ENCODE results near the gene THEM4. TPM values are rescaled to one million over a fixed set of nuclear protein-coding genes. Genes with fewer than 3 reads are reported as not detected.

THEM4 gene
- total RNA-seq, 1 donor from 2014 or later: 21.7 TPM

- TF ChIP-seq CTCF (IDR thresholded peaks at IDR 0.05; ENCODE audit: insufficient read depth, low read length, poor library complexity, severe bottlenecking): no peak
- no peaks in the 10 kb centered on the region for H3K36me3 ChIP-seq (ENCODE audit: control insufficient read depth, insufficient read depth, low read length)
- H3K4me3 ChIP-seq (ENCODE audit: low read depth, low read length): no peak overlapping the region
- peaks cover 17% of the 10 kb centered on the region for H3K27me3 ChIP-seq (ENCODE audit: control insufficient read depth, insufficient read depth, low read length)
- DNase-seq (ENCODE audit: low read depth): no peak
Measured at GRCh38 chr1:151840421-151840820, 68.9 kb downstream of the THEM4 start.

- no peaks in the 10 kb centered on the region for H3K36me3 ChIP-seq (ENCODE audit: control insufficient read depth, insufficient read depth, low read length)
- peaks cover 17% of the 10 kb centered on the region for H3K27me3 ChIP-seq (ENCODE audit: control insufficient read depth, insufficient read depth, low read length)
- no peak for TF ChIP-seq CTCF (IDR thresholded peaks at IDR 0.05; ENCODE audit: insufficient read depth, low read length, poor library complexity, severe bottlenecking)
- peak within 1 kb of the TSS; percentile 21 for H3K4me3 ChIP-seq (ENCODE audit: low read depth, low read length)
- DNase-seq (ENCODE audit: low read depth): no peak
Measured at GRCh38 chr1:151839457-151840403, 69.6 kb downstream of the THEM4 start, which contains the start of gene C2CD4D. Gene C2CD4D, minus strand, starts transcription at chr1:151839820. Its CDS starts 831 bp downstream, at chr1:151838989.

GRCh38 chr1:151839082-151839412 lies 70.3 kb downstream of the THEM4 start:
- Histone ChIP-seq H3K4me3 (ENCODE audit: low read depth, low read length) (peak overlapping the region; percentile 21), H3K36me3 (ENCODE audit: control insufficient read depth, insufficient read depth, low read length) (no peaks in the 10 kb centered on the region), H3K27me3 (ENCODE audit: control insufficient read depth, insufficient read depth, low read length) (peaks cover 17% of the 10 kb centered on the region)

GRCh38 chr1:151838222-151839081 lies 70.9 kb downstream of the THEM4 start:
- TF ChIP-seq CTCF (IDR thresholded peaks at IDR 0.05; ENCODE audit: insufficient read depth, low read length, poor library complexity, severe bottlenecking): no peak
- peak overlapping the region; percentile 20 for H3K4me3 ChIP-seq (ENCODE audit: low read depth, low read length)

More at GRCh38 chr1:151839082-151839412, 70.3 kb downstream of the THEM4 start:
- TF ChIP-seq CTCF (IDR thresholded peaks at IDR 0.05; ENCODE audit: insufficient read depth, low read length, poor library complexity, severe bottlenecking): no peak
- DNase-seq (ENCODE audit: low read depth): no peak

GRCh38 chr1:151837884-151838221 lies 71.5 kb downstream of the THEM4 start:
- no peak for TF ChIP-seq CTCF (IDR thresholded peaks at IDR 0.05; ENCODE audit: insufficient read depth, low read length, poor library complexity, severe bottlenecking)
- Histone ChIP-seq H3K36me3 (ENCODE audit: control insufficient read depth, insufficient read depth, low read length) (no peaks in the 10 kb centered on the region), H3K27me3 (ENCODE audit: control insufficient read depth, insufficient read depth, low read length) (peaks cover 17% of the 10 kb centered on the region), H3K4me3 (ENCODE audit: low read depth, low read length) (no peak overlapping the region)
- DNase-seq (ENCODE audit: low read depth): no peak

More at GRCh38 chr1:151838222-151839081, 70.9 kb downstream of the THEM4 start:
- peaks cover 17% of the 10 kb centered on the region for H3K27me3 ChIP-seq (ENCODE audit: control insufficient read depth, insufficient read depth, low read length)
- no peak for DNase-seq (ENCODE audit: low read depth)
- no peaks in the 10 kb centered on the region for H3K36me3 ChIP-seq (ENCODE audit: control insufficient read depth, insufficient read depth, low read length)
